B cell (primary cell): ENCODE measurements around the gene FAM161B. TPM values are rescaled to one million over a fixed set of nuclear protein-coding genes. Genes with fewer than 3 reads are reported as not detected.

Experiments used
- ATAC-seq: fragments of 200-7000 bp; cut with Tn5 transposase; one replicate; pipeline ENCODE4 v1.10.0; 2021; ENCODE audit warnings: low read depth, mild to moderate bottlenecking, moderate number of reproducible peaks, moderate library complexity
- CTCF ChIA-PET: fragments of 350-600 bp; sonication (Branson Sonifier 250); formaldehyde crosslinking; loops from one replicate; lab custom pipeline; 2021; ENCODE audit warnings: antibody characterized with exemption, inconsistent platforms; lab: Charles Lee
- POLR2A ChIA-PET: fragments of 350-600 bp; sonication (Branson Sonifier 250); formaldehyde crosslinking; loops from one replicate; lab custom pipeline; 2021; ENCODE audit warnings: antibody characterized with exemption; lab: Charles Lee
- DNase-seq: peaks from one replicate; pipeline ENCODE4 v3.0.0; 2013
- H2AFZ ChIP-seq: 2 replicates; pipeline ENCODE4 v1.6.1; 2012; ENCODE audit warnings: mild to moderate bottlenecking, low read depth, low read length; ENCODE audit not compliant: insufficient read depth, poor library complexity, severe bottlenecking
- H3K27ac ChIP-seq, 2 donors: 1 replicate in 1 of 2; 2 replicates in 1 of 2; pipeline ENCODE4 v1.5.1; 2012 to 2013; ENCODE audit warnings: low read length in 2 of 2, mild to moderate bottlenecking in 2 of 2, moderate library complexity in 1 of 2
- H3K27me3 ChIP-seq, 4 experiments: fragments of 200-600 bp in 1 of 4; sonication (generic) in 1 of 4; replicated peaks in 1 of 4; 1 replicate in 2 of 4; 2 replicates in 2 of 4; pipeline versions ENCODE4 v1.6.1 to v1.7.0; 2013 to 2016; ENCODE audit warnings: low read length in 3 of 4, mild to moderate bottlenecking in 2 of 4, mixed read lengths in 1 of 4, moderate library complexity in 1 of 4; ENCODE audit not compliant: insufficient read depth in 4 of 4, control insufficient read depth in 3 of 4; ENCODE audit errors: control extremely low read depth in 1 of 4
- H3K36me3 ChIP-seq, 2 experiments: replicated peaks in 1 of 2; 1 replicate in 1 of 2; 2 replicates in 1 of 2; pipeline versions ENCODE4 v1.6.1 to v1.7.1; 2013; ENCODE audit warnings: low read length in 1 of 2; ENCODE audit not compliant: insufficient read depth in 2 of 2, control insufficient read depth in 1 of 2; ENCODE audit errors: control extremely low read depth in 1 of 2, extremely low read depth in 1 of 2
- H3K4me1 ChIP-seq, 2 donors: fragments of 200-600 bp in 1 of 2; sonication (generic) in 1 of 2; 1 replicate in 1 of 2; 2 replicates in 1 of 2; pipeline versions ENCODE4 v1.5.1 to v1.6.1; 2013 to 2017; ENCODE audit warnings: low read length in 2 of 2; ENCODE audit not compliant: control insufficient read depth in 2 of 2, insufficient read depth in 2 of 2
- H3K4me2 ChIP-seq: replicated peaks from 2 replicates; pipeline ENCODE3; 2012; ENCODE audit warnings: mild to moderate bottlenecking, low read depth, low read length; ENCODE audit not compliant: poor library complexity, severe bottlenecking
- H3K4me3 ChIP-seq, 5 experiments: fragments of 200-600 bp in 1 of 5; sonication (generic) in 1 of 5; 1 replicate in 3 of 5; 2 replicates in 2 of 5; pipeline versions ENCODE4 v1.5.1 to v1.7.0; 2011 to 2016; ENCODE audit warnings: low read length in 4 of 5, mild to moderate bottlenecking in 4 of 5, low read depth in 2 of 5, control low read depth in 1 of 5, moderate library complexity in 1 of 5; ENCODE audit not compliant: insufficient read depth in 1 of 5; ENCODE audit errors: control extremely low read depth in 1 of 5, extremely low read depth in 1 of 5
- H3K79me2 ChIP-seq: fragments of 200-600 bp; sonication (generic); one replicate; pipeline ENCODE4 v1.6.0; 2016; ENCODE audit warnings: low read length; ENCODE audit not compliant: control insufficient read depth, insufficient read depth
- H3K9ac ChIP-seq: fragments of 200-600 bp; sonication (generic); 2 replicates; pipeline ENCODE4 v1.6.1; 2017; ENCODE audit warnings: mild to moderate bottlenecking, low read length, moderate library complexity
- H3K9me3 ChIP-seq, 3 donors: one replicate each; pipeline versions ENCODE4 v1.6.1 to v1.7.1; 2013; ENCODE audit warnings: low read length in 2 of 3; ENCODE audit not compliant: control insufficient read depth in 2 of 3, insufficient read depth in 1 of 3; ENCODE audit errors: control extremely low read depth in 1 of 3
- H4K20me1 ChIP-seq: 2 replicates; pipeline ENCODE4 v1.6.0; 2012; ENCODE audit warnings: mild to moderate bottlenecking, low read length; ENCODE audit not compliant: insufficient read depth, control insufficient read depth, poor library complexity, severe bottlenecking
- H3K27ac Mint-ChIP-seq: one replicate; pipeline ENCODE4 v1.8.0; 2021; ENCODE audit warnings: mixed read lengths
- H3K27me3 Mint-ChIP-seq: one replicate; pipeline ENCODE4 v1.8.0; 2021; ENCODE audit warnings: mixed read lengths
- H3K4me1 Mint-ChIP-seq: one replicate; pipeline ENCODE4 v1.8.0; 2021; ENCODE audit warnings: mixed read lengths
- H3K4me3 Mint-ChIP-seq: one replicate; pipeline ENCODE4 v1.8.0; 2021; ENCODE audit warnings: mixed read lengths
- H3K9me3 Mint-ChIP-seq: one replicate; pipeline ENCODE4 v1.8.0; 2022; ENCODE audit warnings: mixed read lengths; ENCODE audit not compliant: insufficient read depth
- CTCF ChIP-seq: fragments of 200-600 bp; IDR thresholded peaks from one replicate; pipeline ENCODE4 v1.8.0; 2022; ENCODE audit warnings: antibody characterized with exemption, mild to moderate bottlenecking
- EZH2 ChIP-seq: IDR thresholded peaks from 2 replicates; pipeline ENCODE4 v1.6.1; 2012; ENCODE audit warnings: borderline replicate concordance, low read depth, mild to moderate bottlenecking, moderate library complexity, low read length; ENCODE audit not compliant: insufficient read depth, poor library complexity, severe bottlenecking
- WGBS: methylation state at CpG from one replicate; pipeline ENCODE4 v1.1.5; 2013; ENCODE audit warnings: missing lambda C conversion rate; ENCODE audit not compliant: insufficient coverage; 5-methylcytosine and 5-hydroxymethylcytosine counted together
- intact Hi-C: fragments of 100-400 bp; cut with micrococcal nuclease; formaldehyde crosslinking; loops from one replicate; pipeline ENCODE4 v1.10.0; 2022
- polyA plus RNA-seq: library from polyadenylated mRNA; depleted of rRNA; stranded (reverse); fragments of >200 nt; gene quantifications from 2 replicates; pipeline ENCODE4 v1.2.3, GENCODE V29; 2012
- total RNA-seq, 2 donors: library from RNA; stranded (reverse); fragments of 120-200 nt in 1 of 2; gene quantifications; 1 replicate in 1 of 2; 2 replicates in 1 of 2; pipeline versions ENCODE4 v1.2.3 to v1.2.4, GENCODE V29; 2013 to 2022

Gene FAM161B
- total and polyA plus RNA-seq, 2 donors (not counting 1 experiment from before 2014, with no cell fraction given) = 1.6 to 5.9 TPM

GRCh38 chr14:73937012-73937411 is 12.9 kb downstream of the FAM161B start:
- no peaks in the 10 kb centered on the region for H3K79me2 ChIP-seq
- DNase-seq (no peak), ATAC-seq (no peak)
- H3K9me3 ChIP-seq = no peaks in the 10 kb centered on the region
- H3K4me3 Mint-ChIP-seq = no peak overlapping the region
- no peak overlapping the region for H3K27ac Mint-ChIP-seq
- H3K9ac ChIP-seq = no peak overlapping the region
- H3K27me3 ChIP-seq = no peaks in the 10 kb centered on the region
- H3K27me3 Mint-ChIP-seq = no peaks in the 10 kb centered on the region
- intact Hi-C loops = no loop called here
- no peak overlapping the region for H2AFZ ChIP-seq
- no peaks in the 10 kb centered on the region for H3K4me1 Mint-ChIP-seq
- POLR2A ChIA-PET = no interaction called here
- no peaks in the 10 kb centered on the region for H3K4me1 ChIP-seq
- WGBS = 86% methylated on average over 1 of the region's 2 CpGs
- no peaks in the 10 kb centered on the region for H3K9me3 Mint-ChIP-seq
- H3K36me3 ChIP-seq = peaks cover 10 to 33% of the 10 kb centered on the region in 2 experiments
- CTCF ChIA-PET = interaction anchor here (1.5 kb wide), 1 partner anchor 210 kb away, joined by 4 read pairs; no protein-coding TSS in a partner anchor
- H4K20me1 ChIP-seq = no peaks in the 10 kb centered on the region
- no peak overlapping the region for H3K27ac ChIP-seq
- TF ChIP-seq EZH2 = no peak
- no peak for TF ChIP-seq CTCF
- no peak overlapping the region for H3K4me2 ChIP-seq
- no peak overlapping the region for H3K4me3 ChIP-seq

- Histone ChIP-seq H4K20me1 (no peaks in the 10 kb centered on the region), H3K79me2 (no peaks in the 10 kb centered on the region), H2AFZ (no peak overlapping the region), H3K4me1 (no peaks in the 10 kb centered on the region), H3K4me3 (no peak overlapping the region), H3K36me3 (peaks cover 14 to 38% of the 10 kb centered on the region in 2 experiments), H3K9ac (no peak overlapping the region), H3K4me2 (no peak overlapping the region), H3K27me3 (no peaks in the 10 kb centered on the region), H3K27ac (no peak overlapping the region), H3K9me3 (no peaks in the 10 kb centered on the region)
- no CpG with 5 or more reads among the region's 1 CpG for WGBS
- intact Hi-C loops = no loop called here
- Mint-ChIP-seq H3K27ac (no peak overlapping the region), H3K9me3 (no peaks in the 10 kb centered on the region), H3K4me1 (no peaks in the 10 kb centered on the region), H3K27me3 (no peaks in the 10 kb centered on the region), H3K4me3 (no peak overlapping the region)
- ATAC-seq (no peak), DNase-seq (no peak)
- ChIA-PET CTCF (interaction anchor here (1.5 kb wide), 1 partner anchor 209 kb away, joined by 4 read pairs; no protein-coding TSS in a partner anchor), POLR2A (no interaction called here)
- no peak for TF ChIP-seq EZH2
- TF ChIP-seq CTCF = no peak
These were observed 13.3 kb downstream of the FAM161B start for GRCh38 chr14:73936548-73936947.
